SK-N-SH (cell line): ENCODE data around the gene SLC16A12. TPM values are rescaled to one million over a fixed set of nuclear protein-coding genes. Genes with fewer than 3 reads are reported as not detected.

Experiments
- CTCF ChIA-PET: fragments of 300-600, 350-600 bp; formaldehyde crosslinking; extraction: SDS; loops from one replicate; lab custom pipeline; 2021; lab: Yijun Ruan, JAX
- POLR2A ChIA-PET: fragments of 350-600 bp; sonication (Branson Sonifier 250); formaldehyde crosslinking; extraction: SDS; loops from one replicate; lab custom pipeline; 2020; ENCODE audit warnings: antibody characterized with exemption, inconsistent platforms; lab: Yijun Ruan, JAX
- DNase-seq: peaks from one replicate; pipeline ENCODE4 v3.0.0; 2012
- H2AFZ ChIP-seq: fragments of 200-600 bp; sonication (generic); 2 replicates; pipeline ENCODE4 v1.8.1; 2016; ENCODE audit warnings: antibody characterized with exemption, mild to moderate bottlenecking, low read depth
- H3F3A ChIP-seq: fragments of 200-600 bp; sonication (generic); replicated peaks from 2 replicates; pipeline ENCODE3; 2016; ENCODE audit warnings: antibody characterized with exemption, mild to moderate bottlenecking; ENCODE audit not compliant: insufficient read depth
- H3K27ac ChIP-seq, 2 experiments: fragments of 200-500 bp in 1 of 2; fragments of 200-600 bp in 1 of 2; sonication (Bioruptor generic) in 1 of 2; sonication (generic), shearing (Covaris generic) in 1 of 2; 2 replicates each; pipeline versions ENCODE4 v1.5.1 to v1.6.1; 2014 to 2016; ENCODE audit warnings: low read depth in 2 of 2, inconsistent platforms in 1 of 2, low read length in 1 of 2, mild to moderate bottlenecking in 1 of 2, mixed read lengths in 1 of 2
- H3K27me3 ChIP-seq: fragments of 200-600 bp; sonication (generic), shearing (Covaris generic); 2 replicates; pipeline ENCODE4 v1.6.1; 2016; ENCODE audit warnings: mixed run types; ENCODE audit not compliant: insufficient read depth
- H3K36me3 ChIP-seq, 2 experiments: fragments of 200-500 bp in 1 of 2; fragments of 200-600 bp in 1 of 2; sonication (Bioruptor generic) in 1 of 2; sonication (generic) in 1 of 2; replicated peaks in 1 of 2; 2 replicates each; pipeline versions ENCODE3 to v1.5.1; 2014 to 2016; ENCODE audit warnings: low read length in 1 of 2, mild to moderate bottlenecking in 1 of 2; ENCODE audit not compliant: insufficient read depth in 2 of 2, control insufficient read depth in 1 of 2
- H3K4me1 ChIP-seq, 2 experiments: fragments of 200-500 bp in 1 of 2; fragments of 200-600 bp in 1 of 2; sonication (Bioruptor generic) in 1 of 2; sonication (generic), shearing (Covaris generic) in 1 of 2; 2 replicates each; pipeline versions ENCODE4 v1.5.1 to v1.6.1; 2014 to 2016; ENCODE audit warnings: low read depth in 1 of 2, low read length in 1 of 2, mixed run types in 1 of 2; ENCODE audit not compliant: insufficient read depth in 2 of 2, control insufficient read depth in 1 of 2
- H3K4me2 ChIP-seq: fragments of 200-600 bp; sonication (generic), shearing (Covaris generic); 2 replicates; pipeline ENCODE4 v1.6.1; 2017; ENCODE audit warnings: mixed run types
- H3K4me3 ChIP-seq, 2 experiments: fragments of 200-500 bp in 1 of 2; fragments of 200-600 bp in 1 of 2; sonication (Bioruptor generic) in 1 of 2; sonication (generic), shearing (Covaris generic) in 1 of 2; 2 replicates each; pipeline versions ENCODE4 v1.5.1 to v1.8.1; 2014 to 2016; ENCODE audit warnings: low read depth in 2 of 2, inconsistent platforms in 1 of 2, low read length in 1 of 2, mild to moderate bottlenecking in 1 of 2, mixed read lengths in 1 of 2, moderate library complexity in 1 of 2
- H3K79me2 ChIP-seq: fragments of 200-600 bp; sonication (generic); 2 replicates; pipeline ENCODE4 v1.8.1; 2017; ENCODE audit warnings: mild to moderate bottlenecking; ENCODE audit not compliant: insufficient read depth
- H3K9ac ChIP-seq: fragments of 200-600 bp; sonication (generic); 2 replicates; pipeline ENCODE4 v1.6.1; 2017; ENCODE audit warnings: mixed run types
- H3K9me2 ChIP-seq: fragments of 200-600 bp; sonication (generic); 2 replicates; pipeline ENCODE4 v1.6.1; 2017; ENCODE audit warnings: mixed run types
- H3K9me3 ChIP-seq: fragments of 200-600 bp; sonication (generic); 2 replicates; pipeline ENCODE4 v1.6.1; 2017; ENCODE audit warnings: mixed run types, mild to moderate bottlenecking, moderate library complexity
- H4K20me1 ChIP-seq: fragments of 200-600 bp; sonication (generic); 2 replicates; pipeline ENCODE4 v1.6.1; 2017; ENCODE audit warnings: mild to moderate bottlenecking, mixed run types; ENCODE audit not compliant: insufficient read depth
- CTCF ChIP-seq: fragments of 200-600 bp; sonication (generic); IDR thresholded peaks from 2 replicates; pipeline ENCODE4 v1.6.1; 2017; ENCODE audit warnings: antibody characterized with exemption, mild to moderate bottlenecking, moderate library complexity
- FOXM1 ChIP-seq: IDR thresholded peaks from 2 replicates; pipeline ENCODE4 v1.4.0; 2012; ENCODE audit warnings: low read depth, mild to moderate bottlenecking
- JUND ChIP-seq: IDR thresholded peaks from 2 replicates; pipeline ENCODE4 v1.4.0; 2012
- MEF2A ChIP-seq: IDR thresholded peaks from 2 replicates; pipeline ENCODE4 v1.4.0; 2012; ENCODE audit warnings: low read depth, borderline replicate concordance
- NFIC ChIP-seq: IDR thresholded peaks from 2 replicates; pipeline ENCODE4 v1.4.0; 2012; ENCODE audit warnings: borderline replicate concordance
- NRF1 ChIP-seq: IDR thresholded peaks from 2 replicates; pipeline ENCODE4 v1.6.1; 2012; ENCODE audit warnings: low read depth, mild to moderate bottlenecking, low read length
- POLR2AphosphoS5 ChIP-seq: IDR thresholded peaks from 2 replicates; pipeline ENCODE4 v1.6.1; 2012; ENCODE audit warnings: low read depth, low read length
- RAD21 ChIP-seq: IDR thresholded peaks from 2 replicates; pipeline ENCODE4 v1.6.1; 2012; ENCODE audit warnings: mild to moderate bottlenecking, low read length
- REST ChIP-seq: IDR thresholded peaks from 2 replicates; pipeline ENCODE4 v1.6.1; 2012; ENCODE audit warnings: mild to moderate bottlenecking, low read depth, low read length, moderate library complexity
- SIN3A ChIP-seq: IDR thresholded peaks from 2 replicates; pipeline ENCODE4 v1.6.1; 2012; ENCODE audit warnings: low read depth, mild to moderate bottlenecking, low read length, moderate library complexity, borderline replicate concordance
- SMC3 ChIP-seq: IDR thresholded peaks from 2 replicates; pipeline ENCODE4 v1.6.1; 2012; ENCODE audit warnings: low read depth, low read length, improper control_type of control experiment
- USF1 ChIP-seq: IDR thresholded peaks from 2 replicates; pipeline ENCODE4 v1.4.0; 2012; ENCODE audit warnings: low read depth, borderline replicate concordance
- YY1 ChIP-seq: IDR thresholded peaks from 2 replicates; pipeline ENCODE4 v1.4.0; 2012; ENCODE audit warnings: low read depth, mild to moderate bottlenecking
- ZBTB33 ChIP-seq: IDR thresholded peaks from 2 replicates; pipeline ENCODE4 v1.4.0; 2012; ENCODE audit warnings: low read depth, borderline replicate concordance
- WGBS: methylation state at CpG from one replicate; pipeline ENCODE4 v1.1.6; 2017; ENCODE audit warnings: low lambda C conversion rate; 5-methylcytosine and 5-hydroxymethylcytosine counted together
- polyA plus RNA-seq, 3 experiments: library from polyadenylated mRNA; depleted of rRNA; stranded (reverse); fragments of >200 nt; gene quantifications; 2 replicates each; pipeline ENCODE4 v1.2.3, GENCODE V29; 2012

SLC16A12 gene
- polyA plus RNA-seq, 1 of the 3 experiments (the other 2 are of a cell fraction), result 0.13 TPM

- H3K4me1 ChIP-seq, result peaks cover 0 to 19% of the 10 kb centered on the region in 2 experiments; a peak in 3 of 4 replicates
- peak overlapping the region; percentile 49; the same call in 1 of the 2 replicates for H3K4me2 ChIP-seq
- H3K36me3 ChIP-seq, result peaks cover 0 to 4% of the 10 kb centered on the region in 2 experiments
- H3K9ac ChIP-seq, result no peak overlapping the region
- H3K27me3 ChIP-seq, result no peaks in the 10 kb centered on the region
- no peak overlapping the region; a peak in 1 of 4 replicates for H3K27ac ChIP-seq
- H4K20me1 ChIP-seq, result no peaks in the 10 kb centered on the region
- POLR2A ChIA-PET, result no interaction called here
- no peaks in the 10 kb centered on the region for H3F3A ChIP-seq
- no peaks in the 10 kb centered on the region for H3K9me3 ChIP-seq
- peak; percentile 53 for DNase-seq
- CTCF ChIA-PET, result interaction anchor here (0.6 to 2.4 kb wide), 13 partner anchors 9 to 221 kb away, joined by 3 to 9 read pairs (median 5); no protein-coding TSS in a partner anchor
- H3K9me2 ChIP-seq, result no peaks in the 10 kb centered on the region
- H2AFZ ChIP-seq, result no peak overlapping the region
- no peaks in the 10 kb centered on the region for H3K79me2 ChIP-seq
- no peak overlapping the region for H3K4me3 ChIP-seq
- TF ChIP-seq RAD21, result peak; percentile 95
- peak; percentile 90 for TF ChIP-seq SMC3
- TF ChIP-seq USF1, result no peak
- TF ChIP-seq CTCF, result peak; percentile 85
- 59% methylated on average over 5 of the region's 5 CpGs for WGBS
Measured at GRCh38 chr10:89426230-89426868, 109.0 kb downstream of the SLC16A12 start.

GRCh38 chr10:89425000-89425399, 110.4 kb downstream of the SLC16A12 start:
- ChIA-PET CTCF (interaction anchor here (1.6 to 2.4 kb wide), 2 partner anchors 131 to 142 kb away, joined by 6 to 7 read pairs; no protein-coding TSS in a partner anchor), POLR2A (no interaction called here)
- Histone ChIP-seq H3K9ac (no peak overlapping the region), H3K36me3 (peaks cover 3 to 6% of the 10 kb centered on the region in 2 experiments), H3K4me1 (peaks cover 0 to 19% of the 10 kb centered on the region in 2 experiments; a peak in 3 of 4 replicates), H3K9me3 (no peaks in the 10 kb centered on the region), H2AFZ (peak overlapping the region; percentile 48; the same call in 1 of the 2 replicates), H3K27ac (no peak overlapping the region), H3K27me3 (no peaks in the 10 kb centered on the region), H4K20me1 (no peaks in the 10 kb centered on the region), H3K4me2 (no peak overlapping the region), H3K9me2 (no peaks in the 10 kb centered on the region), H3F3A (peaks cover 6% of the 10 kb centered on the region), H3K79me2 (no peaks in the 10 kb centered on the region), H3K4me3 (no peak overlapping the region)
- no peak for TF ChIP-seq NFIC
- TF ChIP-seq FOXM1, result no peak
- no peak for TF ChIP-seq JUND
- no peak for TF ChIP-seq NRF1
- no peak for TF ChIP-seq POLR2AphosphoS5
- TF ChIP-seq YY1, result no peak
- TF ChIP-seq SIN3A, result no peak
- TF ChIP-seq REST, result no peak
- TF ChIP-seq ZBTB33, result no peak
- TF ChIP-seq MEF2A, result no peak
- WGBS, result 74% methylated on average over 5 of the region's 5 CpGs
- DNase-seq, result no peak
